SK-N-SH treated with all-trans-retinoic acid at 6 μM for 48 hours (cell line): ENCODE results near the gene CHSY1.

Source experiments
- ARNTL ChIP-seq: fragments of 450-650 bp; formaldehyde crosslinking; IDR thresholded peaks from 2 replicates; pipeline ENCODE4 v1.5.0; 2020; ENCODE audit warnings: low read depth, mild to moderate bottlenecking, moderate library complexity, borderline replicate concordance
- CREB5 ChIP-seq: fragments of 250-450 bp; sonication (Bioruptor Pico); IDR thresholded peaks from 2 replicates; pipeline ENCODE4 v1.5.1; 2020; ENCODE audit warnings: low read depth, mild to moderate bottlenecking, moderate library complexity
- GLIS3 ChIP-seq: fragments of 250-450 bp; sonication (Bioruptor Pico); IDR thresholded peaks from 2 replicates; pipeline ENCODE4 v1.5.0; 2020; ENCODE audit warnings: mild to moderate bottlenecking, moderate library complexity
- ISL1 ChIP-seq: fragments of 250-450 bp; sonication (Bioruptor Pico); IDR thresholded peaks from 2 replicates; pipeline ENCODE4 v2.1.2; 2022; ENCODE audit warnings: mild to moderate bottlenecking, moderate library complexity
- PATZ1 ChIP-seq: fragments of 250-450 bp; sonication (Bioruptor Pico); IDR thresholded peaks from 2 replicates; pipeline ENCODE4 v1.8.0; 2020; ENCODE audit warnings: mild to moderate bottlenecking, moderate library complexity, borderline replicate concordance
- POU6F1 ChIP-seq: fragments of 250-450 bp; sonication (Bioruptor Pico); IDR thresholded peaks from 2 replicates; pipeline ENCODE4 v1.8.0; 2021; ENCODE audit warnings: low read depth, mild to moderate bottlenecking, moderate library complexity, borderline replicate concordance
- PPARA ChIP-seq: fragments of 250-450 bp; sonication (Bioruptor Pico); IDR thresholded peaks from 2 replicates; pipeline ENCODE4 v1.5.0; 2020; ENCODE audit warnings: mild to moderate bottlenecking, borderline replicate concordance
- RARB ChIP-seq: fragments of 250-450 bp; sonication (Bioruptor Pico); IDR thresholded peaks from 2 replicates; pipeline ENCODE4 v1.8.0; 2021; ENCODE audit warnings: mild to moderate bottlenecking, moderate library complexity
- SNAI2 ChIP-seq: fragments of 250-450 bp; sonication (Bioruptor Pico); IDR thresholded peaks from 2 replicates; pipeline ENCODE4 v1.5.0; 2020; ENCODE audit warnings: mild to moderate bottlenecking, moderate library complexity
- TOX ChIP-seq: fragments of 250-450 bp; sonication (Bioruptor Pico); IDR thresholded peaks from 2 replicates; pipeline ENCODE4 v1.8.0; 2021; ENCODE audit warnings: mild to moderate bottlenecking, moderate library complexity, borderline replicate concordance
- ZFP3 ChIP-seq: fragments of 250-450 bp; sonication (Bioruptor Pico); IDR thresholded peaks from 2 replicates; pipeline ENCODE4 v1.5.0; 2020; ENCODE audit warnings: mild to moderate bottlenecking, moderate library complexity
- ZFP30 ChIP-seq: fragments of 450-650 bp; formaldehyde crosslinking; IDR thresholded peaks from 2 replicates; pipeline ENCODE4 v1.5.0; 2022; ENCODE audit warnings: mild to moderate bottlenecking, moderate library complexity
- ZNF8 ChIP-seq: fragments of 450-650 bp; formaldehyde crosslinking; IDR thresholded peaks from 2 replicates; pipeline ENCODE4 v1.5.0; 2020; ENCODE audit warnings: mild to moderate bottlenecking, moderate library complexity

GRCh38 chr15:101225658-101226057, 26.2 kb downstream of the CHSY1 start:
- TF ChIP-seq ARNTL (CRISPR knock-in tag) = no peak
- TF ChIP-seq ZFP3 (CRISPR knock-in tag) = no peak
- no peak for TF ChIP-seq PATZ1 (CRISPR knock-in tag)
- TF ChIP-seq ISL1 (CRISPR knock-in tag) = no peak
- no peak for TF ChIP-seq RARB (CRISPR knock-in tag)
- TF ChIP-seq SNAI2 = no peak
- TF ChIP-seq POU6F1 (CRISPR knock-in tag) = no peak
- TF ChIP-seq GLIS3 (CRISPR knock-in tag) = no peak
- no peak for TF ChIP-seq CREB5 (CRISPR knock-in tag)
- TF ChIP-seq ZFP30 = no peak
- no peak for TF ChIP-seq TOX (CRISPR knock-in tag)
- no peak for TF ChIP-seq ZNF8 (CRISPR knock-in tag)
- no peak for TF ChIP-seq PPARA (CRISPR knock-in tag)
